ENCODE results near the gene SRA1. TPM values are rescaled to one million over a fixed set of nuclear protein-coding genes. Genes with fewer than 3 reads are reported as not detected.
"Not testable (repeated sequence)": the region's sequence is repeated elsewhere in the genome, so short reads cannot be mapped to it uniquely, and the experiment has no call there.

SRA1 gene
- total RNA-seq, 1 donor from 2014 or later = 42.1 TPM

DNA sequence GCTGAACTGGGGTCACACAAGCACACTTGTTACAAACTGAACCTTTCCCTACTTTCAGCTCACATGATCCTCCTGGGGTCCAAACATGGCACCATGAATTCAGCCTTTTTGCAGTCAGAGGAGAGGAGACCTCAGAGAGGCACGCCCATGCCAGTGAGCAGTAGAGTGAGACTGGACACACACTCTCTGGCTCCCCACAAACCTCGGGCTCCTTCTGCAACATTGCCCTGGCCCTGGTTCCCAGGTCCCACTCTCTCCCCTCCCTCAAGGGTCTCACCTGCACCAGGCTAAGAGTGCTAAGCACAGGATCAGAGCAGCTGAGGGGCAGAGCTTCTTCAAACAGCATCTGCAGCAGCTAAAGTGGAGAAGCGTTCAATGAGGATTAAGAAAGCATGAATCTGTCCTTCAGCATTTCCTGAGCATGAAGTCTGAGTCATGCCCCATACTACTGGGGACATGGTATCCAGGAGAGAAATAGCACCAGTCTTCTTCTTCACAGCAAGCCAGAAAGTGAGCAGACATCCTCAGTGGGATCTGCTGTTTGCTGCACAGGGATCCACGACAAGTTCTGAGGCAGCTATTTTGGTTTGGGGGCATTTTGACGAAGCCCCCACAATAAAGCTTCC, 34.6 kb upstream of the SRA1 start:
- no peak for TF ChIP-seq CTCF (IDR thresholded peaks at IDR 0.05; ENCODE audit: insufficient read depth, low read length, poor library complexity, severe bottlenecking)
- no peak overlapping the region for H3K4me3 ChIP-seq (ENCODE audit: low read depth, low read length)
- no peak for DNase-seq (ENCODE audit: low read depth)
- H3K27me3 ChIP-seq (ENCODE audit: control insufficient read depth, insufficient read depth, low read length) = no peaks in the 10 kb centered on the region
- no peaks in the 10 kb centered on the region for H3K36me3 ChIP-seq (ENCODE audit: control insufficient read depth, insufficient read depth, low read length)

DNA sequence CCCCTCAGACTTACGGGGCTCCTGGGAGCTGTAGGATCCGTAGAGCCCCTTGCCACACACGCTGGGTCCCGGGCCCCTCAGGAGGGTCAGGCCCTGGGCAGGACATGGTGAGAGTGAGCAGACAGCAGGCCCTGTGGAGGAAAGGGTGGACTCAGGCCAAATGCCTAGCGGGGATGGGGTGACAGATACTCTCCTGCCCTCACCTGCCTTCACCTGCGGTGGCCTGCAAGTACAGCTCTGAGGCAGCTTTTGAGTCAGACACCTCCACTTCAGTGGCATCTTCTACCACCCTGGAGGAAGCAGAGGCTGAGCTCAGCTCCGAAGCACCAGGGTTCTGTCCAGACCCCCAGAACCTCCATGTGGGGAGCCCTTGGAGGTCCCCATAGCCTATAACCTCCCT, 33.6 kb upstream of the SRA1 start:
- no peak overlapping the region for H3K4me3 ChIP-seq (ENCODE audit: low read depth, low read length)
- H3K27me3 ChIP-seq (ENCODE audit: control insufficient read depth, insufficient read depth, low read length) = no peaks in the 10 kb centered on the region
- no peaks in the 10 kb centered on the region for H3K36me3 ChIP-seq (ENCODE audit: control insufficient read depth, insufficient read depth, low read length)
- no peak for TF ChIP-seq CTCF (IDR thresholded peaks at IDR 0.05; ENCODE audit: insufficient read depth, low read length, poor library complexity, severe bottlenecking)
- no peak for DNase-seq (ENCODE audit: low read depth)

- Histone ChIP-seq H3K4me3 (ENCODE audit: low read depth, low read length) (no peak overlapping the region), H3K36me3 (ENCODE audit: control insufficient read depth, insufficient read depth, low read length) (no peaks in the 10 kb centered on the region), H3K27me3 (ENCODE audit: control insufficient read depth, insufficient read depth, low read length) (no peaks in the 10 kb centered on the region)
- no peak for TF ChIP-seq CTCF (IDR thresholded peaks at IDR 0.05; ENCODE audit: insufficient read depth, low read length, poor library complexity, severe bottlenecking)
- DNase-seq (ENCODE audit: low read depth) = no peak
These were observed 31.2 kb upstream of the SRA1 start for GRCh38 chr5:140588311-140589070.

GRCh38 chr5:140587495-140587894, 30.2 kb upstream of the SRA1 start:
- Histone ChIP-seq H3K36me3 (ENCODE audit: control insufficient read depth, insufficient read depth, low read length) (no peaks in the 10 kb centered on the region), H3K4me3 (ENCODE audit: low read depth, low read length) (no peak overlapping the region), H3K27me3 (ENCODE audit: control insufficient read depth, insufficient read depth, low read length) (no peaks in the 10 kb centered on the region)
- TF ChIP-seq CTCF (IDR thresholded peaks at IDR 0.05; ENCODE audit: insufficient read depth, low read length, poor library complexity, severe bottlenecking) = no peak
- no peak for DNase-seq (ENCODE audit: low read depth)

DNA sequence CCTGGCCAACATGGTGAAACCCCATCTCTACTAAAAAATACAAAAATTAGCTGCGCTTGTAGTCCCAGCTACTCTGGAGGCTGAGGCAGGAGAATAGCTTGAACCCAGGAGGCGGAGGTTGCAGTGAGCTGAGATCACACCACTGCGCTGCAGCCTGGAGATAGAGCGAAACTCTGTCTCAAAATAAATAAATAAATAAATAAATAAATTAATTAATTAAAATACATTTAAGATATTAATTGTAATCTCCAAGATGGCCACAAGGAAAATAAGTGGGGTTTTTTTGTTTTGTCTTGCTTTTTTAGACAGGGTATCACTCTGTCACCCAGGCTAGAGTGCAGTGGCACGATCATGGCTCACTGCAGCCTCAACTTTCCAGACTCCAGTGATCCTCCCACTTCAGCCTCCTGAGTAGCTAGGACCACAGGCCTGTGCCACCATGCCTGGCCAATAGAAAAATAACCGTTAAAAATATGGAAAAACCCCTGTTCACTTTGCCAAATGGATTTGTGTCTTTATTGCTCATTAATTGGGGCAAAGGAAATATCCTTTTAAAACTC, 22.0 kb upstream of the SRA1 start:
- not testable (repeated sequence) for H3K4me3 ChIP-seq (ENCODE audit: low read depth, low read length); DNase-seq (ENCODE audit: low read depth); H3K27me3 ChIP-seq (ENCODE audit: control insufficient read depth, insufficient read depth, low read length); H3K36me3 ChIP-seq (ENCODE audit: control insufficient read depth, insufficient read depth, low read length)

DNA sequence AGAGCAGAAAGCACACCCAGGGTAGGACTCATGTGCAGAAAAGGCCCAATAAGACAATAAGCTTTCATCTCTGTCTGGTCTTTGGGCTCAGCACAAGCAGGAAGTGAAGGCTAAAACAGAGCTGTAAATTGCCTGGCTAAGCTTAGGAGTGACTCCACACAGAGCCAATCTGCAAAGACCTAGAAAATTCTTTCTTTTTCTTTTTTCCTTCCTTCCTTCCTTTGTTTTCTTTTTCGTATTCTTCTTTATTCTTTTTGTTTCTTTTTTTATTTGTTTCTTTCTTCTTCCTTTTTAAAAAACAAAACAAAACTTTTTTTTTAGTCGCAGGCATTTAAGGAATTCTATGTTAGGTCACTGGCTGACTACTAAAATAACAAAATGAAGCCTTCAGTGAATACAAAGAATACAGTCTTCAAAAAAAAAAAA, 19.5 kb upstream of the SRA1 start:
- no peaks in the 10 kb centered on the region for H3K36me3 ChIP-seq (ENCODE audit: control insufficient read depth, insufficient read depth, low read length)
- no peak overlapping the region for H3K4me3 ChIP-seq (ENCODE audit: low read depth, low read length)
- no peak for TF ChIP-seq CTCF (IDR thresholded peaks at IDR 0.05; ENCODE audit: insufficient read depth, low read length, poor library complexity, severe bottlenecking)
- no peaks in the 10 kb centered on the region for H3K27me3 ChIP-seq (ENCODE audit: control insufficient read depth, insufficient read depth, low read length)
- no peak for DNase-seq (ENCODE audit: low read depth)

Measured in kidney epithelial cell (primary cell).